IgD-negative memory B cell (primary cell): Measurements from ENCODE around the gene THEM4. TPM values are rescaled to one million over a fixed set of nuclear protein-coding genes. Genes with fewer than 3 reads are reported as not detected.
A peak's percentile ranks its signal among the peaks of the same experiment; 100 is the strongest.
"Not testable (repeated sequence)": the region's sequence is repeated elsewhere in the genome, so short reads cannot be mapped to it uniquely, and the experiment has no call there.

Experiments
- H3K27ac Mint-ChIP-seq, 3 donors: one replicate each; pipeline ENCODE4 v1.8.0; 2020 to 2022; ENCODE audit warnings: mild to moderate bottlenecking in 3 of 3, mixed read lengths in 3 of 3, moderate library complexity in 1 of 3
- H3K27me3 Mint-ChIP-seq: one replicate; pipeline ENCODE4 v1.8.0; 2021; ENCODE audit warnings: mixed read lengths
- H3K36me3 Mint-ChIP-seq: one replicate; pipeline ENCODE4 v1.8.0; 2020; ENCODE audit warnings: mild to moderate bottlenecking, mixed read lengths
- H3K4me1 Mint-ChIP-seq, 3 donors: one replicate each; pipeline ENCODE4 v1.8.0; 2020 to 2022; ENCODE audit warnings: mixed read lengths in 3 of 3, mild to moderate bottlenecking in 1 of 3
- H3K4me3 Mint-ChIP-seq, 4 donors: one replicate each; pipeline ENCODE4 v1.8.0; 2020 to 2022; ENCODE audit warnings: mild to moderate bottlenecking in 4 of 4, mixed read lengths in 4 of 4, moderate library complexity in 3 of 4
- H3K9me3 Mint-ChIP-seq, 3 donors: one replicate each; pipeline ENCODE4 v1.8.0; 2020 to 2021; ENCODE audit warnings: mixed read lengths in 3 of 3, mild to moderate bottlenecking in 1 of 3
- polyA plus RNA-seq: library from polyadenylated mRNA; unstranded; fragments of 300-500 nt; fragmentation: Illumina TruSeq; gene quantifications from one replicate; pipeline ENCODE4 v1.2.3, GENCODE V29; 2021

THEM4 gene
- polyA plus RNA-seq, 1 donor from 2014 or later, result 23.6 TPM

GRCh38 chr1:151867321-151867720 lies 42.0 kb downstream of the THEM4 start:
- H3K4me1 Mint-ChIP-seq, result no peaks in the 10 kb centered on the region
- H3K4me3 Mint-ChIP-seq, result no peak overlapping the region
- peaks cover 2% of the 10 kb centered on the region for H3K27me3 Mint-ChIP-seq
- peak overlapping the region in 1 of 3 donors; percentile 9 for H3K27ac Mint-ChIP-seq
- H3K36me3 Mint-ChIP-seq, result no peaks in the 10 kb centered on the region
- peaks cover 0 to 2% (median 0%) of the 10 kb centered on the region in 3 donors for H3K9me3 Mint-ChIP-seq

DNA sequence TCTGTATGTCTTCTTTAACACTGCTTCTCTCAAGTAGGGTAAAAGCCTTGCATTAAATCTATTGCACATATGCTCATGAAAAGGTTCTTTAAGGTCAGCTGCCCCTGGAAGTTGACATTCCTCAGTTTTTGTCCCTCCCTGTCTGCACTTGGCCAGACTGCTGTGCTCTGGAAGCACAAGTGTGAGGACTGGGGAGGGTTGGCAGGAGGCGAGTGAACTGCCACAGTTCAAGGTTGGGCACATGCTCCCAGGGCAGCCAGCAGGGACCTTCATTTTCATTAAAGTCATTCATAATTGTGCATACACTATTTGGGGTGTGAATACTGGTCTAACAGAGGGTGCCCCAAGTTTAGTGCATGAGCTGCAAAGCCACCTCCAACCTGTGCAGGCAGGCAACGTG lies 44.9 kb downstream of the THEM4 start:
- H3K36me3 Mint-ChIP-seq, result no peaks in the 10 kb centered on the region
- H3K27me3 Mint-ChIP-seq, result peaks cover 2% of the 10 kb centered on the region
- H3K4me1 Mint-ChIP-seq, result peaks cover 0 to 1% (median 0%) of the 10 kb centered on the region in 3 donors

DNA sequence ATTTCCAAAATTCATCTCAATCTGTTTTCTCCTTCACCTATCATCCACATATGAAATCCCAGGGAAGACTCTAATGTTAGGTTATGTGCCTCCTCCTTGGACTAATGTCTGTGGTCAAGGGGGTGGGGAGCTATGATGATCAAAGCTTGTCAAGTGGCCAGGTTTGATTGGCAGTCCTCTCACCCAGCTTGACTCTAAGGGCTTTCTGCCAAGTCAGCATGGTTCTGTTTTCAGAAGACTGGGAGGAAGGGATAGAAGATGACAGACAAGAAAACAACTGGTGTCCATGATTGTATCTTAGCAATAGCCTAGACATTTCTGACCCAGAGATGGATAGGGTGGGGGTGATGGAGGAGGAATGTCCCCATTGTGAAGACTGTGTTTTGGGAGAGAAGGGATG lies 46.7 kb downstream of the THEM4 start:
- Mint-ChIP-seq H3K4me3 (no peak overlapping the region), H3K27me3 (no peaks in the 10 kb centered on the region), H3K4me1 (peaks cover 0 to 1% (median 0%) of the 10 kb centered on the region in 3 donors), H3K27ac (no peak overlapping the region), H3K36me3 (no peaks in the 10 kb centered on the region), H3K9me3 (no peaks in the 10 kb centered on the region)

More for the DNA sequence above, 44.9 kb downstream of the THEM4 start:
- Mint-ChIP-seq H3K27ac (no peak overlapping the region), H3K9me3 (no peaks in the 10 kb centered on the region), H3K4me3 (no peak overlapping the region)

- H3K4me3 Mint-ChIP-seq, result peak overlapping the region in 1 of 4 donors; percentile 45
- H3K36me3 Mint-ChIP-seq, result no peaks in the 10 kb centered on the region
- H3K9me3 Mint-ChIP-seq, result no peaks in the 10 kb centered on the region
- no peaks in the 10 kb centered on the region for H3K27me3 Mint-ChIP-seq
- H3K27ac Mint-ChIP-seq, result no peak overlapping the region
- H3K4me1 Mint-ChIP-seq, result peaks cover 0 to 1% (median 0%) of the 10 kb centered on the region in 3 donors
Measured at GRCh38 chr1:151860504-151861187, 48.7 kb downstream of the THEM4 start.

GRCh38 chr1:151859891-151860293 lies 49.4 kb downstream of the THEM4 start:
- Mint-ChIP-seq H3K9me3 (no peaks in the 10 kb centered on the region), H3K4me3 (peak overlapping the region in 1 of 4 donors; percentile 12), H3K27me3 (no peaks in the 10 kb centered on the region), H3K4me1 (peaks cover 0 to 1% (median 0%) of the 10 kb centered on the region in 3 donors), H3K36me3 (no peaks in the 10 kb centered on the region), H3K27ac (no peak overlapping the region)

GRCh38 chr1:151858886-151859665 lies 50.2 kb downstream of the THEM4 start:
- Mint-ChIP-seq H3K36me3 (no peaks in the 10 kb centered on the region), H3K27me3 (no peaks in the 10 kb centered on the region), H3K4me1 (peaks cover 0 to 1% (median 0%) of the 10 kb centered on the region in 3 donors), H3K4me3 (no peak overlapping the region), H3K9me3 (no peaks in the 10 kb centered on the region), H3K27ac (peak overlapping the region in 1 of 3 donors; percentile 50)

DNA sequence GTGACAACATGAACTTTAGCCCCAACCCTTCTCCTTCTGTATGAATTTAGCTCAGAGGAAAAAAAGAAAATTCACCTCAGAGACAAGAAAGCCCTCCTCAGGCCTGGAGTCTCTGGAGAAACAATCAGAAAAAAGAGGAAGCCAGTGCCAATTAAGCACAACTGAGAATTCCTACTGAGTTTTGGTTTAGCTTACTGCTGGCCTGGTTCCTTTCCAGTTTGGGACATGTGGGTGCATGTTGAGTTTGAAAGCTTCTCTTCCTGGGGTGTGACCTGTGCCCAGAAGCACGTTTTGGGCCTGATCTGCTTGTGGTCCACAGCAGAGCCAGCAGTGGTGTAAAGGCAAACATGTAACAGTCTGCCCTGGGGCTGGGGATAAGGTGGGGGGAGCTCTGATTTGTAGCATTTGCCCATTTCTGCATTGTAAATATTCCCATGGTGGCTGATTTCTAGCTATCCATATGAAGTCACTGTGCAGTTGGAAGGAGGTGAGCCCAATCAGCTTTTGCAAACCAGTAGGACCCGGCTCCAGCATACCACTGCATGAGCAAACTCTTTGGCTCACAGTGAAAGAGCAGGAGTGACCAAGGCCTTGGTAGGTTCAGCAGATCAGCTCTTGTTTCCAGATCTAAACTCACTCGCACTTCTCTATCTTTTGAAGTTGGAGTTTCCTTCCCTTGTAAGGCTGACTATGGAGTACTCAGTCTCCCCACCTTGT lies 51.1 kb downstream of the THEM4 start:
- no peak overlapping the region for H3K27ac Mint-ChIP-seq
- H3K4me3 Mint-ChIP-seq, result no peak overlapping the region
- no peaks in the 10 kb centered on the region for H3K36me3 Mint-ChIP-seq
- peaks cover 0 to 1% (median 0%) of the 10 kb centered on the region in 3 donors for H3K4me1 Mint-ChIP-seq
- H3K9me3 Mint-ChIP-seq, result no peaks in the 10 kb centered on the region
- H3K27me3 Mint-ChIP-seq, result no peaks in the 10 kb centered on the region

- Mint-ChIP-seq H3K4me3 (no peak overlapping the region), H3K4me1 (peaks cover 0 to 1% (median 0%) of the 10 kb centered on the region in 3 donors), H3K27me3 (no peaks in the 10 kb centered on the region), H3K9me3 (no peaks in the 10 kb centered on the region), H3K36me3 (peaks cover under 1% of the 10 kb centered on the region), H3K27ac (no peak overlapping the region)
Measured at GRCh38 chr1:151855933-151856332, 53.4 kb downstream of the THEM4 start.

DNA sequence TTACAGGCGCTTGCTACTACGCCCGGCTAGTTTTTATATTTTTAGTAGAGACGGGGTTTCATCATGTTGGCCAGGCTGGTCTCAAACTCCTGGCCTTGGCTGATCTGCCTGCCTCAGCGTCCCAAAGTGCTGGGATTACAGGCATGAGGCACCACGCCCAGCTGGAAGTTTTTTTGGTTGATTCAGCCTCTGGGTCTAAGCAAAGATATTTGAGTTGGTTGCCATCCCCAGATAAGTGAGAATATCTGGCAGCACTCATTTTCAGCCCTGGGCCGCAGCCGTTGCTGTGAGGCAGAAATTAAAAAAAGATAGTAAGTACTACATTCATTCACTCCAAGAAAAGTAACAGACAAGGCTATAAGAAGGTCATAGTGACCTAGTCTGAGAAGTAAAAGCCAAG lies 53.8 kb downstream of the THEM4 start:
- not testable (repeated sequence) for H3K4me1 Mint-ChIP-seq, H3K4me3 Mint-ChIP-seq, H3K9me3 Mint-ChIP-seq, H3K27me3 Mint-ChIP-seq, H3K27ac Mint-ChIP-seq, H3K36me3 Mint-ChIP-seq

DNA sequence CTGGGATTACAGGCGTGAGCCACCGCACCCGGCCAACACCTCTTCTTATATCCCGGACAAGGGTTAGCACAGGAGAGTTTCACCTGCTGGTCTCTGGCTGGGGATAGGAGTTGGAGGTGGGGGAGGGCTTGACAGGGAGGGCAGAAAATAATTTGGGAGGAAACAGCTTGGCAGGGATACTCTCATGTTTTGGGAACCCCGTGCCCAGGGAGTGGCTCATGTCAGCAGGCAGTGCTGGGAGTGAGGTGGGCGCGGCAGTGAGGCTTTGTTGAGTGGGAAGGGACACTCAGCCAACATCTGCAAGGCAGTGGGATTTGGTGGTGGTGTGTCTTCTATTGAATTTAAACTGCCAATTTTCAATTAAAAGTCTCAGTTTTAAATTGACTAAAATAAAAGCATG lies 54.7 kb downstream of the THEM4 start:
- H3K27ac Mint-ChIP-seq, result no peak overlapping the region
- H3K4me1 Mint-ChIP-seq, result peaks cover 0 to 1% (median 0%) of the 10 kb centered on the region in 3 donors
- no peak overlapping the region for H3K4me3 Mint-ChIP-seq
- peaks cover 1% of the 10 kb centered on the region for H3K27me3 Mint-ChIP-seq
- no peaks in the 10 kb centered on the region for H3K9me3 Mint-ChIP-seq
- H3K36me3 Mint-ChIP-seq, result peaks cover 3% of the 10 kb centered on the region

DNA sequence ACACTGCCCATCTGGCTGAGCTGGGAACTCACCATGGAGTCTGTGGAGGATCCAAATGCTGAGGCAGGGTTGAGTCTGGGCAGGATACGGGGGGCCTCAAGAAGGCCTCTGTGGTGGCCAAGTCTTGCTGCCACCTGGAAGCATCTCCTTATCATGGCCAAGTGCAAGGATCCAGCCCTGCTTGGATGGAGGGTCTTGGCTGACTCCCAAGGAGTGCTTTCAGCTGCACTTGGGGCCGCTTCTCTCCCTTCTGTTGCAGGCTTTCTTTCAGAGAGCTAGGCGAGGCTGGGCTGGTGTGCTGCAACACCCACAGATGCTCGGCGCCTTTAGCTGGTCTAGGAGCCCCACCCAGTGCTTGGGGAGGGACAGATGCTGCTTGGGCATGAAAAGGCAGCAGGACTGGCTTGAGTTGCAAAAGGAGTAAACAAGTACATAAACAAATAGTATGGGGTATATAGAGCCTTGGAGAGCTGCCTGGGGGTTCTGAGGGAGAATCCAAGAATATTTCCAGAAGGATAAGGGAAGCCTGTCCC lies 55.8 kb downstream of the THEM4 start, which contains the start of gene THEM5:
THEM5 (minus strand) TSS at position 302 of the 533 bp plus-strand sequence; CDS start at position 155, 147 bp downstream.
- no peak within 1 kb of the TSS for H3K27ac Mint-ChIP-seq
- peaks cover 0 to 2% (median 0%) of the 10 kb centered on the region in 3 donors for H3K4me1 Mint-ChIP-seq
- H3K36me3 Mint-ChIP-seq, result peaks cover 5% of the 10 kb centered on the region
- no peaks in the 10 kb centered on the region for H3K9me3 Mint-ChIP-seq
- H3K4me3 Mint-ChIP-seq, result no peak within 1 kb of the TSS
- H3K27me3 Mint-ChIP-seq, result peaks cover 1% of the 10 kb centered on the region

DNA sequence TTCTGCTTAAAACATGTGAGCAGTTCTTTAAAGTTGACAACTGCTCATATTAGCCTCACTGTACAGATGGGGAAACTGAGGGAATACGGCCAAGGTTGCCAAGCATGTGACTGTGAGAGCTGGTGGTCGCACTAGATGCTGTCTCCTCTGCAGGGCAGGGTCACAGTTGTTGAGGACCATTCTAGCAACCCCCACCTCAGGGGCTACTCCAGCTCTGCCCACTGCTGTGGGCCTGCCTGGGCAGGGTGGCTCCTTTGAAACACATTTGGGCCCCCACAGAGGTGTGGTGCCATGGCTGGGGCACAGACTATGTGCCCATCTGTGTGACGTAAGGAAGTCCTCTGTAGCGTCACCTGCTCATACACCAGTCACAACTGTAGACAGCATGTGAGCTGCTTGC lies 56.6 kb downstream of the THEM4 start:
- Mint-ChIP-seq H3K9me3 (no peaks in the 10 kb centered on the region), H3K27ac (no peak overlapping the region), H3K36me3 (peaks cover 5% of the 10 kb centered on the region), H3K27me3 (peaks cover 1% of the 10 kb centered on the region), H3K4me1 (peaks cover 0 to 2% (median 0%) of the 10 kb centered on the region in 3 donors), H3K4me3 (no peak overlapping the region)

DNA sequence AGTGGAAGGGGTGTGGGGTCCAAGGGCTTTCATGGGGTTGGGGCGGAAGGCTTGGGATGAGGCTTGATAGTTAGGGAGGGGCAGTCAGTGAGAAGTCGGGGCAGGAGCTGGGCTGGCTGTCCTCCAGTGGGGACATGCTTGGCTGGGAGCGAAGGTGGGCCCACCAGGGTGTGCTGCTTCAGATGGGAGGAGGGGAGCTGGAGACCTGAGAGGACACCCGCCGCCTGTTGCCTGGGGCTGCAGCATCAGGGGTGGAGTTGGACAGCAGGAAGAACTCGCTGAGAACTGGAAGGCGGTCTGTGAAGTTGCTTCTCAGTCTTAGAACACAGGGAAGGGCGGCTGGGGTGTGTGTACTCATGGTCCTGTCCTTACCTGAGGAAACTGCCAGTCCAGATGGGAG lies 57.4 kb downstream of the THEM4 start:
- peaks cover 0 to 2% (median 0%) of the 10 kb centered on the region in 3 donors for H3K4me1 Mint-ChIP-seq
- H3K27ac Mint-ChIP-seq, result no peak overlapping the region
- no peaks in the 10 kb centered on the region for H3K9me3 Mint-ChIP-seq
- H3K36me3 Mint-ChIP-seq, result peaks cover 5% of the 10 kb centered on the region
- H3K4me3 Mint-ChIP-seq, result no peak overlapping the region
- H3K27me3 Mint-ChIP-seq, result peaks cover 1% of the 10 kb centered on the region

- H3K4me3 Mint-ChIP-seq, result no peak overlapping the region
Measured at GRCh38 chr1:151849871-151850270, 59.4 kb downstream of the THEM4 start.

DNA sequence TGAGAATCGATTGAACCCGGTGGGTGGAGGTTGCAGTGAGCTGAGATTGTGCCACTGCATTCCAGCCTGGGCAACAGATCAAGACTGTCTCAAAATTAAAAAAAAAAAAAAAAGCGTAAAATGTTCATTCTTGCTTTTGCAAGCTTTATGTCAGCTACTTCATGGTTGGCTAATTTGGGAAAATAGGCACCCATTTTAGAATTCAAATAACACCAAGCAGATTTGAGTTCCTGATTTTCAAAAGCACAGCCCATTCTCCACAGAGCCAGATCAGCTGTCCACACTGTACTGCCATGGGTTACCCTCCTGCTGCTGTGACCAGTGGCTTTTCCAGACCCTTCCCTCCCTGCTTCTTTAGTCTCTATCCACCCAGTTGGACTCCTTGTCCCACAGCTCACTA lies 60.2 kb downstream of the THEM4 start:
- H3K9me3 Mint-ChIP-seq, result no peaks in the 10 kb centered on the region
- no peak overlapping the region for H3K4me3 Mint-ChIP-seq
- H3K36me3 Mint-ChIP-seq, result peaks cover 5% of the 10 kb centered on the region
- H3K27me3 Mint-ChIP-seq, result peaks cover 2% of the 10 kb centered on the region
- peaks cover 4 to 7% (median 4%) of the 10 kb centered on the region in 3 donors for H3K4me1 Mint-ChIP-seq
- no peak overlapping the region for H3K27ac Mint-ChIP-seq

More at GRCh38 chr1:151849871-151850270, 59.4 kb downstream of the THEM4 start:
- Mint-ChIP-seq H3K27ac (no peak overlapping the region), H3K27me3 (peaks cover 2% of the 10 kb centered on the region), H3K4me1 (peaks cover under 1 to 5% (median 2%) of the 10 kb centered on the region in 3 donors), H3K36me3 (peaks cover 5% of the 10 kb centered on the region), H3K9me3 (no peaks in the 10 kb centered on the region)
